Chondrocyte (in vitro differentiated cells): ENCODE measurements around the gene GTF2F2. TPM values are rescaled to one million over a fixed set of nuclear protein-coding genes. Genes with fewer than 3 reads are reported as not detected.

ENCODE experiments used
- DNase-seq: peaks from one replicate; pipeline ENCODE4 v3.0.0; 2021; ENCODE audit warnings: mixed read lengths, low spot score
- H3K27ac Mint-ChIP-seq: one replicate; pipeline ENCODE4 v1.8.0; 2021; ENCODE audit warnings: mild to moderate bottlenecking, moderate library complexity, mixed read lengths; ENCODE audit not compliant: unreplicated experiment
- H3K27me3 Mint-ChIP-seq: 2 replicates; pipeline ENCODE4 v1.8.0; 2021; ENCODE audit warnings: low read depth, mixed read lengths
- H3K36me3 Mint-ChIP-seq: 2 replicates; pipeline ENCODE4 v1.8.0; 2021; ENCODE audit warnings: low read depth, mixed read lengths
- H3K4me1 Mint-ChIP-seq: 2 replicates; pipeline ENCODE4 v1.8.0; 2021; ENCODE audit warnings: low read depth, mild to moderate bottlenecking, mixed read lengths
- H3K4me3 Mint-ChIP-seq: one replicate; pipeline ENCODE4 v1.8.0; 2021; ENCODE audit warnings: mild to moderate bottlenecking, moderate library complexity, mixed read lengths; ENCODE audit not compliant: unreplicated experiment
- H3K9me3 Mint-ChIP-seq: 2 replicates; pipeline ENCODE4 v1.8.0; 2021; ENCODE audit warnings: low read depth, mixed read lengths
- CTCF ChIP-seq: fragments of 200-600 bp; sonication (generic); IDR thresholded peaks from 2 replicates; pipeline ENCODE4 v1.5.0; 2021; ENCODE audit warnings: antibody characterized with exemption, mild to moderate bottlenecking, moderate library complexity
- long read RNA-seq: library from polyadenylated mRNA; stranded (forward); transcript quantifications from one replicate; pipeline ENCODE4 v2.0.0, GENCODE V29; 2021
- total RNA-seq: library from RNA; stranded (reverse); gene quantifications from 3 replicates; pipeline ENCODE4 v1.2.1, GENCODE V29; 2021

Gene GTF2F2
- total RNA-seq: 15.4 to 18.7 TPM (median 15.6 TPM) in 3 replicates
- long read RNA-seq, transcript GTF2F2-201 (8 exons, 2,239 nt): major isoform, 27 of 36 reads
- long read RNA-seq, partial matches to known transcripts: 3 of 36 reads
- long read RNA-seq, other reads (novel, unspliced or antisense): 6 of 36 reads

GRCh38 chr13:45119991-45120864 is at the start of gene GTF2F2:
TSS of gene GTF2F2 (plus strand) at chr13:45120510. CDS start at chr13:45120656, 146 bp downstream.
- Mint-ChIP-seq H3K36me3 (no peaks in the 10 kb centered on the region), H3K27me3 (no peaks in the 10 kb centered on the region)

GRCh38 chr13:45073809-45074208 is 46.5 kb upstream of the GTF2F2 start:
- H3K27me3 Mint-ChIP-seq: peaks cover 3% of the 10 kb centered on the region
- H3K4me1 Mint-ChIP-seq: no peaks in the 10 kb centered on the region
- DNase-seq: no peak
- TF ChIP-seq CTCF: no peak
- no peaks in the 10 kb centered on the region for H3K9me3 Mint-ChIP-seq
- no peaks in the 10 kb centered on the region for H3K36me3 Mint-ChIP-seq
- H3K4me3 Mint-ChIP-seq: no peak overlapping the region
- H3K27ac Mint-ChIP-seq: no peak overlapping the region

More at GRCh38 chr13:45119991-45120864, at the start of gene GTF2F2:
- DNase-seq: peak; percentile 95
- TF ChIP-seq CTCF: peak; percentile 36
- no peak within 1 kb of the TSS for H3K27ac Mint-ChIP-seq
- H3K4me1 Mint-ChIP-seq: peaks cover 5% of the 10 kb centered on the region
- H3K4me3 Mint-ChIP-seq: no peak within 1 kb of the TSS
- no peaks in the 10 kb centered on the region for H3K9me3 Mint-ChIP-seq

GRCh38 chr13:45074721-45075120 is 45.6 kb upstream of the GTF2F2 start:
- H3K27me3 Mint-ChIP-seq: peaks cover 5% of the 10 kb centered on the region
- no peaks in the 10 kb centered on the region for H3K9me3 Mint-ChIP-seq
- no peak overlapping the region for H3K4me3 Mint-ChIP-seq
- DNase-seq: no peak
- TF ChIP-seq CTCF: no peak
- H3K27ac Mint-ChIP-seq: no peak overlapping the region
- no peaks in the 10 kb centered on the region for H3K4me1 Mint-ChIP-seq
- no peaks in the 10 kb centered on the region for H3K36me3 Mint-ChIP-seq

GRCh38 chr13:45078003-45078402 is 42.3 kb upstream of the GTF2F2 start:
- Mint-ChIP-seq H3K9me3 (no peaks in the 10 kb centered on the region), H3K4me1 (no peaks in the 10 kb centered on the region), H3K27me3 (peaks cover 10% of the 10 kb centered on the region), H3K27ac (no peak overlapping the region), H3K4me3 (no peak overlapping the region), H3K36me3 (no peaks in the 10 kb centered on the region)
- no peak for DNase-seq
- no peak for TF ChIP-seq CTCF

GRCh38 chr13:45082964-45083363 is 37.3 kb upstream of the GTF2F2 start:
- Mint-ChIP-seq H3K9me3 (no peaks in the 10 kb centered on the region), H3K27me3 (peaks cover 10% of the 10 kb centered on the region), H3K27ac (no peak overlapping the region), H3K36me3 (no peaks in the 10 kb centered on the region), H3K4me1 (no peaks in the 10 kb centered on the region), H3K4me3 (no peak overlapping the region)
- no peak for TF ChIP-seq CTCF
- DNase-seq: no peak
